Type B pancreatic cell (in vitro differentiated cells): ENCODE results near the gene ZNF467. TPM values are rescaled to one million over a fixed set of nuclear protein-coding genes. Genes with fewer than 3 reads are reported as not detected.

Experiments
- DNase-seq: peaks from one replicate; pipeline ENCODE4 v3.0.0; 2021; ENCODE audit warnings: mixed read lengths; ENCODE audit not compliant: unreplicated experiment; ENCODE audit errors: extremely low spot score
- H3K27ac Mint-ChIP-seq: 2 replicates; pipeline ENCODE4 v1.8.0; 2021; ENCODE audit warnings: mild to moderate bottlenecking, mixed read lengths
- H3K27me3 Mint-ChIP-seq: 2 replicates; pipeline ENCODE4 v1.8.0; 2021; ENCODE audit warnings: mixed read lengths
- H3K36me3 Mint-ChIP-seq: 2 replicates; pipeline ENCODE4 v1.8.0; 2021; ENCODE audit warnings: mixed read lengths
- H3K4me1 Mint-ChIP-seq: one replicate; pipeline ENCODE4 v1.8.0; 2021; ENCODE audit warnings: mixed read lengths; ENCODE audit not compliant: unreplicated experiment
- H3K4me3 Mint-ChIP-seq: 2 replicates; pipeline ENCODE4 v1.8.0; 2021; ENCODE audit warnings: mild to moderate bottlenecking, mixed read lengths
- H3K9me3 Mint-ChIP-seq: 2 replicates; pipeline ENCODE4 v1.8.0; 2021; ENCODE audit warnings: mixed read lengths
- CTCF ChIP-seq: fragments of 200-600 bp; sonication (generic); conservative IDR thresholded peaks from 2 replicates; pipeline ENCODE4 v1.5.0; 2021; ENCODE audit warnings: antibody characterized with exemption, mild to moderate bottlenecking
- total RNA-seq: library from RNA; stranded (reverse); gene quantifications from 2 replicates; pipeline ENCODE4 v1.2.1, GENCODE V29; 2021; ENCODE audit warnings: low replicate concordance

The ZNF467 gene
- total RNA-seq, 1 donor from 2014 or later: 17.6 TPM

- TF ChIP-seq CTCF: no peak
- Mint-ChIP-seq H3K4me3 (no peak overlapping the region), H3K27ac (no peak overlapping the region), H3K9me3 (no peaks in the 10 kb centered on the region), H3K36me3 (no peaks in the 10 kb centered on the region), H3K4me1 (peaks cover 8% of the 10 kb centered on the region), H3K27me3 (peaks cover 26% of the 10 kb centered on the region)
- DNase-seq: no peak
These were observed 12.6 kb upstream of the ZNF467 start for GRCh38 chr7:149785983-149786382.

DNA sequence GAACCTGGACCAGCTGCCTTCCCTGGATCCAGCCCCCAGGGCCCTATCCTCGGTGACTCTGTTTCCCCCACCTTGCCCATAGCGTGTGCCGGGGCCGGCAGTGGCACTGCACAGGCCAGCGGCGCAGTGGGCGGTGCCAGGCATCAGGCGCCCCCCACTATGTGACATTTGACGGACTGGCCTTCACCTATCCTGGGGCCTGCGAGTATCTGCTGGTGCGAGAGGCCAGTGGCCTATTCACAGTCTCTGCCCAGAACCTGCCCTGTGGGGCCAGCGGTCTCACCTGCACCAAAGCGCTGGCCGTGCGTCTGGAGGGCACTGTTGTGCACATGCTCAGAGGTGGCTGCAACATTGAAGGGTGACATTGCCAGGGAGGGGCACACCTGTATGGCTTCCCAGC is 12.0 kb upstream of the ZNF467 start:
- Mint-ChIP-seq H3K27ac (no peak overlapping the region), H3K4me3 (no peak overlapping the region), H3K9me3 (no peaks in the 10 kb centered on the region), H3K36me3 (no peaks in the 10 kb centered on the region), H3K4me1 (peaks cover 8% of the 10 kb centered on the region), H3K27me3 (peaks cover 22% of the 10 kb centered on the region)
- TF ChIP-seq CTCF: no peak
- no peak for DNase-seq

- H3K4me1 Mint-ChIP-seq: peaks cover 8% of the 10 kb centered on the region
- no peak overlapping the region for H3K27ac Mint-ChIP-seq
- H3K36me3 Mint-ChIP-seq: no peaks in the 10 kb centered on the region
- no peak for DNase-seq
- no peak for TF ChIP-seq CTCF
- peaks cover 14% of the 10 kb centered on the region for H3K27me3 Mint-ChIP-seq
- H3K4me3 Mint-ChIP-seq: no peak overlapping the region
- no peaks in the 10 kb centered on the region for H3K9me3 Mint-ChIP-seq
These were observed 10.8 kb upstream of the ZNF467 start for GRCh38 chr7:149784251-149784608.

GRCh38 chr7:149783386-149784250 is 10.2 kb upstream of the ZNF467 start:
- Mint-ChIP-seq H3K27ac (no peak overlapping the region), H3K4me1 (peaks cover 8% of the 10 kb centered on the region), H3K9me3 (no peaks in the 10 kb centered on the region), H3K4me3 (no peak overlapping the region), H3K36me3 (no peaks in the 10 kb centered on the region), H3K27me3 (peaks cover 10% of the 10 kb centered on the region)
- TF ChIP-seq CTCF: no peak
- no peak for DNase-seq

DNA sequence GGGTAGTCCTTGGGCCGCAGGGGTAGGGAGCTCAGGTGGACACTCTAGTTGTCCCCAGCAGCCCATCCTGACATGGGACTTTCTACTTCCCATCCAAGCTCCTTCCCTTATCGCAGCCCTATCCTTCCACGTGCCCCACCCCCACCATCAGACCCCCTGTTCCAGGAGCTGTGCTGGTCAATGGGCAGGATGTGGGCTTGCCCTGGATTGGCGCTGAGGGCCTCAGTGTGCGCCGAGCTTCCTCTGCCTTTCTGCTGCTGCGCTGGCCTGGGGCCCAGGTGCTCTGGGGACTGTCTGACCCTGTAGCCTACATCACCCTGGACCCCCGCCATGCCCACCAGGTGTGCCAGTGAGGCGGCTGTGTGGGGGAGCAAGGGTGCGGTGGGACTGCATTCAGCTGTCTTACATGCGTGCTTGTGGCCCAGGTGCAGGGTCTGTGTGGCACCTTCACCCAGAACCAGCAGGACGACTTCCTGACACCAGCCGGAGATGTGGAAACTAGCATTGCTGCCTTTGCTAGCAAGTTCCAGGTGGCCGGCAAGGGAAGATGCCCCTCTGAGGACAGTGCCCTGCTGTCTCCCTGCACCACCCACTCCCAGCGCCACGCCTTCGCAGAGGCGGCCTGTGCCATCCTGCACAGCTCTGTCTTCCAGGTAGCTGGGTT is 9.4 kb upstream of the ZNF467 start:
- DNase-seq: no peak
- no peaks in the 10 kb centered on the region for H3K36me3 Mint-ChIP-seq
- H3K27ac Mint-ChIP-seq: no peak overlapping the region
- no peak overlapping the region for H3K4me3 Mint-ChIP-seq
- H3K4me1 Mint-ChIP-seq: peaks cover 13% of the 10 kb centered on the region
- TF ChIP-seq CTCF: no peak
- H3K9me3 Mint-ChIP-seq: no peaks in the 10 kb centered on the region
- H3K27me3 Mint-ChIP-seq: peaks cover 3% of the 10 kb centered on the region
